ENCODE measurements around the gene PDIK1L. TPM values are rescaled to one million over a fixed set of nuclear protein-coding genes. Genes with fewer than 3 reads are reported as not detected.
"Not testable (repeated sequence)": the region's sequence is repeated elsewhere in the genome, so short reads cannot be mapped to it uniquely, and the experiment has no call there.

Gene PDIK1L
- total RNA-seq, 1 experiment from 2014 or later: 11.0 TPM

GRCh38 chr1:26082020-26082350 lies 29.6 kb upstream of the PDIK1L start:
- no peaks in the 10 kb centered on the region; the same call in 1 of the 2 replicates for H4K20me1 ChIP-seq (ENCODE audit: insufficient read depth, low read depth, low read length)
- no peaks in the 10 kb centered on the region for H3K4me1 ChIP-seq (ENCODE audit: low read length)
- H3K79me2 ChIP-seq (ENCODE audit: low read length): no peaks in the 10 kb centered on the region
- no peaks in the 10 kb centered on the region for H3K36me3 ChIP-seq (ENCODE audit: insufficient read depth, low read length)
- no peak overlapping the region for H3K4me3 ChIP-seq (ENCODE audit: low read length)
- no peaks in the 10 kb centered on the region for H3K9me3 ChIP-seq (ENCODE audit: low read length)
- no peak overlapping the region for H3K4me2 ChIP-seq (ENCODE audit: low read depth, low read length, poor library complexity, severe bottlenecking)
- H3K27ac ChIP-seq (ENCODE audit: low read length): no peak overlapping the region
- no peak overlapping the region for H2AFZ ChIP-seq (ENCODE audit: low read length)
- no peaks in the 10 kb centered on the region for H3K9me2 ChIP-seq (replicated peaks; ENCODE audit: insufficient read depth, low read length)
- no peak for DNase-seq
- no peak overlapping the region for H3K9ac ChIP-seq (ENCODE audit: low read length)
- H3K27me3 ChIP-seq (ENCODE audit: low read length): no peaks in the 10 kb centered on the region

DNA sequence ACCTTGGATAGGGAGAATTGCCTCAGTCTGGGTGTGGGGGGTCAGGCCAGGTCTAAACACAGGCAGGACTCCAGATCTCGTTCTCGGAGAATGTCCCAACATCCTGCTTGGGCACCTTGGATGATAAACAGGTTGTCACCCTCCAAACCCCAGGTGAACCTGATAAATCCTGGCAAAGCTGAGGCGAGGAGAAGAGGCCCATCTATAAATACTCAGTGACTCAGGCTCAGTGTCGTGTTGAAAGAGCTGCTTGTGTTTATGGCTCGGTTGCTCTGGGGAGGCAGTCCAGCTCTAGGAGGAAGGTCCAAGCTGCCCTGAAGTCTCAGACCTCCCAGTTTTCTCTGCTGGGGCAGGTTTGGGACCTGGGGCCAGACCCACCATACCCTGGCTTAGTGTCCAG lies 28.4 kb upstream of the PDIK1L start:
- H3K9me2 ChIP-seq (replicated peaks; ENCODE audit: insufficient read depth, low read length): no peaks in the 10 kb centered on the region
- no peaks in the 10 kb centered on the region for H3K79me2 ChIP-seq (ENCODE audit: low read length)
- no peaks in the 10 kb centered on the region for H3K4me1 ChIP-seq (ENCODE audit: low read length)
- no peak overlapping the region for H3K4me3 ChIP-seq (ENCODE audit: low read length)
- DNase-seq: no peak
- no peak overlapping the region for H2AFZ ChIP-seq (ENCODE audit: low read length)
- no peaks in the 10 kb centered on the region for H3K9me3 ChIP-seq (ENCODE audit: low read length)
- no peaks in the 10 kb centered on the region; the same call in 1 of the 2 replicates for H4K20me1 ChIP-seq (ENCODE audit: insufficient read depth, low read depth, low read length)
- no peak overlapping the region for H3K27ac ChIP-seq (ENCODE audit: low read length)
- no peak overlapping the region for H3K9ac ChIP-seq (ENCODE audit: low read length)
- no peak overlapping the region for H3K4me2 ChIP-seq (ENCODE audit: low read depth, low read length, poor library complexity, severe bottlenecking)
- H3K27me3 ChIP-seq (ENCODE audit: low read length): no peaks in the 10 kb centered on the region
- H3K36me3 ChIP-seq (ENCODE audit: insufficient read depth, low read length): no peaks in the 10 kb centered on the region

DNA sequence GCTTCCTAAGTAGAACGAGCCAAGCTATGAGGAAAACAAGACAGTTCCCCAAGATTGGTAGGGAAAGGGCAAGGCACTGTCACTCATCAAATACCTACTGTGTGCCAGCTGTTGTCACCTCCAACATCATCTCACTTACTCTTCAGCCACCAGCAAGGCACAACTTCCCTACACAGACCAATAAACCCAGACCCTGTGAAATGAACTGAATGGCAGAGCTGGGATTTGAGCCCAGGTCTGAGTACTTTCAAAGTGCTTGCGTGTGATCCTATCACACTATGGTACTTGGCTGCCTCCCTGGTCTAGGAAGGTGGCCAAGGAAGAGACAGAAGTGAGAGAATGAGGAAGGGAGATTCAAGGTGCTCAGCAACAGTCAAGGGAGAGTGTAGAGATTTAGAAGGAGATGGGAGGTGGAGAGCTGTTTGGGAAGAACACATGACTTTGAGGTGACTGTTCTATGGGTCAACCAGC lies 27.5 kb upstream of the PDIK1L start:
- Histone ChIP-seq H3K79me2 (ENCODE audit: low read length) (no peaks in the 10 kb centered on the region), H3K27me3 (ENCODE audit: low read length) (no peaks in the 10 kb centered on the region), H3K4me1 (ENCODE audit: low read length) (no peaks in the 10 kb centered on the region), H4K20me1 (ENCODE audit: insufficient read depth, low read depth, low read length) (no peaks in the 10 kb centered on the region; the same call in 1 of the 2 replicates), H3K9me3 (ENCODE audit: low read length) (no peaks in the 10 kb centered on the region), H3K4me3 (ENCODE audit: low read length) (no peak overlapping the region), H3K36me3 (ENCODE audit: insufficient read depth, low read length) (no peaks in the 10 kb centered on the region), H3K9ac (ENCODE audit: low read length) (no peak overlapping the region), H3K4me2 (ENCODE audit: low read depth, low read length, poor library complexity, severe bottlenecking) (no peak overlapping the region), H3K9me2 (replicated peaks; ENCODE audit: insufficient read depth, low read length) (no peaks in the 10 kb centered on the region), H3K27ac (ENCODE audit: low read length) (no peak overlapping the region), H2AFZ (ENCODE audit: low read length) (no peak overlapping the region)
- no peak for DNase-seq

- Histone ChIP-seq H3K9me2 (replicated peaks; ENCODE audit: insufficient read depth, low read length) (no peaks in the 10 kb centered on the region), H3K27ac (ENCODE audit: low read length) (no peak overlapping the region), H2AFZ (ENCODE audit: low read length) (no peak overlapping the region), H3K9me3 (ENCODE audit: low read length) (no peaks in the 10 kb centered on the region), H3K9ac (ENCODE audit: low read length) (no peak overlapping the region), H3K27me3 (ENCODE audit: low read length) (no peaks in the 10 kb centered on the region), H3K4me2 (ENCODE audit: low read depth, low read length, poor library complexity, severe bottlenecking) (no peak overlapping the region), H4K20me1 (ENCODE audit: insufficient read depth, low read depth, low read length) (no peaks in the 10 kb centered on the region; the same call in 1 of the 2 replicates), H3K4me1 (ENCODE audit: low read length) (no peaks in the 10 kb centered on the region), H3K4me3 (ENCODE audit: low read length) (no peak overlapping the region), H3K36me3 (ENCODE audit: insufficient read depth, low read length) (no peaks in the 10 kb centered on the region), H3K79me2 (ENCODE audit: low read length) (no peaks in the 10 kb centered on the region)
- no peak for DNase-seq
Measured at GRCh38 chr1:26084844-26085243, 26.8 kb upstream of the PDIK1L start.

DNA sequence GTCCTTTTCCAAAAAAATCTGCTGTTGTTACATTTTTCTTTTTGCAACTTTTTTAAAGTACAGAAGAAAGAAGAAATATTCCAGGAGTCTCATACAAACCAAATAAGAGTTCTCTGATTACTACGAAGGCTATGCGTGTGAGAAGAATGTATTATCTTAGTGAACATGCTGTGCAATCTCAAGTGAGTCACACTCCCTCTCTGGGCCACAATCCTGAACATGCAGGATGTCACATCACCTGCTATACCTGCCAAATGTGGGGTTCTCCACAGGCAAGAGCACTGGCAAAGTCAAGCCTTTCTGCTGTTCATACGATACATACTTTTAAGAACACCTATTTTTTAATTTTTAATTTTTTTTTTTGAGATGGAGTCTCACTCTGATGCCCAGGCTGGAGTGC lies 22.5 kb upstream of the PDIK1L start:
- Histone ChIP-seq H3K36me3 (ENCODE audit: insufficient read depth, low read length) (no peaks in the 10 kb centered on the region), H3K4me2 (ENCODE audit: low read depth, low read length, poor library complexity, severe bottlenecking) (no peak overlapping the region), H3K27me3 (ENCODE audit: low read length) (no peaks in the 10 kb centered on the region), H3K9me3 (ENCODE audit: low read length) (no peaks in the 10 kb centered on the region), H3K27ac (ENCODE audit: low read length) (no peak overlapping the region), H3K4me1 (ENCODE audit: low read length) (peaks cover under 1% of the 10 kb centered on the region; the same call in 1 of the 2 replicates), H3K79me2 (ENCODE audit: low read length) (no peaks in the 10 kb centered on the region), H4K20me1 (ENCODE audit: insufficient read depth, low read depth, low read length) (no peaks in the 10 kb centered on the region), H3K4me3 (ENCODE audit: low read length) (no peak overlapping the region), H3K9me2 (replicated peaks; ENCODE audit: insufficient read depth, low read length) (no peaks in the 10 kb centered on the region), H2AFZ (ENCODE audit: low read length) (no peak overlapping the region), H3K9ac (ENCODE audit: low read length) (no peak overlapping the region)
- no peak for DNase-seq

DNA sequence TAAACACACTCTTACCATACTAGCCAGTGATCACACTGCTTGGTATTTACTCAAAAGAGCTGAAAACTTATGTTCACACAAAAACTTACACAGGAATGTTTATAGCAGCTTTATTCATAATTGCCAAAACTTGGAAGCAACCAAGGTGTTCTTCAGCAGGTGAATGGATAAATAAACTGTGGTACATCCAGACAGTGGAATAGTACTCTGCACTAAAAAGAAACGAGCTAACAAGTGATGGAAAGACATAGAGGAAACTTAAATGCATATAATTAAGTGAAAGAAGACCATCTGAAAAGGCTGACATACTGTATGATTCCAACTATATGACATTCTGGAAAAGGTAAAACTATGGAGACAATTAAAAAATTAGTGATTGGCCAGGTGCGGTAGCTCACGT lies 20.7 kb upstream of the PDIK1L start:
- Histone ChIP-seq H3K79me2 (ENCODE audit: low read length) (no peaks in the 10 kb centered on the region), H3K9me2 (replicated peaks; ENCODE audit: insufficient read depth, low read length) (no peaks in the 10 kb centered on the region), H3K4me2 (ENCODE audit: low read depth, low read length, poor library complexity, severe bottlenecking) (no peak overlapping the region), H2AFZ (ENCODE audit: low read length) (no peak overlapping the region), H3K4me3 (ENCODE audit: low read length) (no peak overlapping the region), H3K27me3 (ENCODE audit: low read length) (no peaks in the 10 kb centered on the region), H4K20me1 (ENCODE audit: insufficient read depth, low read depth, low read length) (no peaks in the 10 kb centered on the region), H3K36me3 (ENCODE audit: insufficient read depth, low read length) (no peaks in the 10 kb centered on the region), H3K9ac (ENCODE audit: low read length) (no peak overlapping the region), H3K9me3 (ENCODE audit: low read length) (no peaks in the 10 kb centered on the region), H3K27ac (ENCODE audit: low read length) (no peak overlapping the region), H3K4me1 (ENCODE audit: low read length) (peaks cover 7% of the 10 kb centered on the region; the same call in 1 of the 2 replicates)
- no peak for DNase-seq

GRCh38 chr1:26092422-26092821 lies 19.2 kb upstream of the PDIK1L start:
- H3K4me3 ChIP-seq (ENCODE audit: low read length): no peak overlapping the region
- no peak overlapping the region for H3K4me2 ChIP-seq (ENCODE audit: low read depth, low read length, poor library complexity, severe bottlenecking)
- H4K20me1 ChIP-seq (ENCODE audit: insufficient read depth, low read depth, low read length): no peaks in the 10 kb centered on the region
- no peaks in the 10 kb centered on the region for H3K79me2 ChIP-seq (ENCODE audit: low read length)
- no peaks in the 10 kb centered on the region for H3K9me2 ChIP-seq (replicated peaks; ENCODE audit: insufficient read depth, low read length)
- H3K27ac ChIP-seq (ENCODE audit: low read length): no peak overlapping the region
- no peak overlapping the region for H2AFZ ChIP-seq (ENCODE audit: low read length)
- H3K36me3 ChIP-seq (ENCODE audit: insufficient read depth, low read length): no peaks in the 10 kb centered on the region
- H3K9ac ChIP-seq (ENCODE audit: low read length): no peak overlapping the region
- no peak for DNase-seq
- no peaks in the 10 kb centered on the region for H3K27me3 ChIP-seq (ENCODE audit: low read length)
- H3K4me1 ChIP-seq (ENCODE audit: low read length): peaks cover 7% of the 10 kb centered on the region; the same call in 1 of the 2 replicates
- no peaks in the 10 kb centered on the region for H3K9me3 ChIP-seq (ENCODE audit: low read length)

GRCh38 chr1:26093569-26093968 lies 18.1 kb upstream of the PDIK1L start:
- not testable (repeated sequence) for H3K9me2 ChIP-seq (replicated peaks; ENCODE audit: insufficient read depth, low read length); H3K36me3 ChIP-seq (ENCODE audit: insufficient read depth, low read length); H4K20me1 ChIP-seq (ENCODE audit: insufficient read depth, low read depth, low read length); H3K4me3 ChIP-seq (ENCODE audit: low read length); H3K79me2 ChIP-seq (ENCODE audit: low read length); H2AFZ ChIP-seq (ENCODE audit: low read length); H3K9me3 ChIP-seq (ENCODE audit: low read length); H3K9ac ChIP-seq (ENCODE audit: low read length); H3K27ac ChIP-seq (ENCODE audit: low read length); DNase-seq; H3K4me1 ChIP-seq (ENCODE audit: low read length); H3K27me3 ChIP-seq (ENCODE audit: low read length); H3K4me2 ChIP-seq (ENCODE audit: low read depth, low read length, poor library complexity, severe bottlenecking)

All from Karpas-422 (cell line).